ENCODE data around the gene MRPS7. TPM values are rescaled to one million over a fixed set of nuclear protein-coding genes. Genes with fewer than 3 reads are reported as not detected.
"Not testable (repeated sequence)": the region's sequence is repeated elsewhere in the genome, so short reads cannot be mapped to it uniquely, and the experiment has no call there.

Gene MRPS7
- total RNA-seq, 2 experiments from 2014 or later, result 76.3 to 80.0 TPM

DNA sequence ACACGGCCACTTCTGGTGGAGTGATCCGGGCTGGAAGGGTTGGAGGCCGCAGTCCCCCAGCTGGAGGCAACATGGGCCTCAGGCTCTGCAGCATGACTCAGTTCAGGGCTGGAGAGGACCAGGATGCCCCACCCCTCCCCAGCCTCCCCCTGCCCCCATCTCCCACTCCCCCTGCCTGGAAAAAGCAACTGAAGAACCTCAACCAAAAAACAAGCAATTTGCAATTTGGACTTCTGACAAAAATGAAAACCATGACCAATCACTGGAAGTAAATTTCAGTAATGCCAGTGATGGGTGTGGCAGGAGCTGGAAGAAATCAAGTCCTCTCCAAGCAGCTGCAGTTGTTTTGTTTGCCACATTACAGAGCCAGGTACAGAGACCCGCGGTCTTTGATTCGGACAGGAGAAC is 16.0 kb downstream of the MRPS7 start:
- intact Hi-C loops (cut with micrococcal nuclease), result no loop called here
- Mint-ChIP-seq H3K27me3 (no peaks in the 10 kb centered on the region), H3K4me3 (no peak overlapping the region), H3K4me1 (ENCODE audit: low read depth) (peaks cover 8% of the 10 kb centered on the region), H3K9me3 (no peaks in the 10 kb centered on the region), H3K36me3 (ENCODE audit: low read depth) (peaks cover 40% of the 10 kb centered on the region), H3K27ac (no peak overlapping the region)
- ChIA-PET POLR2A (interaction anchor here (0.5 to 1.5 kb wide), 4 partner anchors 12 to 129 kb away, joined by 3 to 9 read pairs (median 3); partner anchors contain the start of gene SLC25A19), CTCF (interaction anchor here (0.9 to 1.0 kb wide), 3 partner anchors 11 to 347 kb away, joined by 3 read pairs; no protein-coding TSS in a partner anchor)
- no peak for DNase-seq
- ATAC-seq, result no peak
- TF ChIP-seq CTCF (IDR thresholded peaks at IDR 0.05), result no peak

- H3K4me1 Mint-ChIP-seq (ENCODE audit: low read depth); H3K4me3 Mint-ChIP-seq; DNase-seq; H3K9me3 Mint-ChIP-seq; H3K27me3 Mint-ChIP-seq; H3K27ac Mint-ChIP-seq; ATAC-seq; intact Hi-C loops (cut with micrococcal nuclease): not testable (repeated sequence)
- CTCF ChIA-PET, result interaction anchor here (1.2 to 4.6 kb wide), 3 partner anchors 9 to 40 kb away, joined by 5 to 21 read pairs (median 6); partner anchors contain the start of genes MIF4GD and SLC25A19
- POLR2A ChIA-PET, result interaction anchor here (4.1 kb wide), 1 partner anchor 9 kb away, joined by 28 read pairs; the partner anchor contains the start of gene MIF4GD
- H3K36me3 Mint-ChIP-seq (ENCODE audit: low read depth), result peaks cover 33% of the 10 kb centered on the region
These were observed 18.5 kb downstream of the MRPS7 start for GRCh38 chr17:75280189-75280588.

- CTCF ChIA-PET, result interaction anchor here (1.1 to 1.4 kb wide), 2 partner anchors 14 to 128 kb away, joined by 4 to 9 read pairs; partner anchors contain the start of gene MIF4GD
- H3K4me1 Mint-ChIP-seq (ENCODE audit: low read depth), result peaks cover 22% of the 10 kb centered on the region
- no peak overlapping the region for H3K27ac Mint-ChIP-seq
- intact Hi-C loops (cut with micrococcal nuclease), result no loop called here
- TF ChIP-seq CTCF (IDR thresholded peaks at IDR 0.05), result no peak
- H3K27me3 Mint-ChIP-seq, result no peaks in the 10 kb centered on the region
- H3K36me3 Mint-ChIP-seq (ENCODE audit: low read depth), result peaks cover 40% of the 10 kb centered on the region
- no peak for DNase-seq
- H3K4me3 Mint-ChIP-seq, result no peak overlapping the region
- H3K9me3 Mint-ChIP-seq, result no peaks in the 10 kb centered on the region
- POLR2A ChIA-PET, result interaction anchor here (0.6 to 7.1 kb wide), 4 partner anchors 9 to 254 kb away, joined by 3 to 78 read pairs (median 4); partner anchors contain the start of gene MIF4GD
- no peak for ATAC-seq
These were observed 23.4 kb downstream of the MRPS7 start for GRCh38 chr17:75285123-75285522.

DNA sequence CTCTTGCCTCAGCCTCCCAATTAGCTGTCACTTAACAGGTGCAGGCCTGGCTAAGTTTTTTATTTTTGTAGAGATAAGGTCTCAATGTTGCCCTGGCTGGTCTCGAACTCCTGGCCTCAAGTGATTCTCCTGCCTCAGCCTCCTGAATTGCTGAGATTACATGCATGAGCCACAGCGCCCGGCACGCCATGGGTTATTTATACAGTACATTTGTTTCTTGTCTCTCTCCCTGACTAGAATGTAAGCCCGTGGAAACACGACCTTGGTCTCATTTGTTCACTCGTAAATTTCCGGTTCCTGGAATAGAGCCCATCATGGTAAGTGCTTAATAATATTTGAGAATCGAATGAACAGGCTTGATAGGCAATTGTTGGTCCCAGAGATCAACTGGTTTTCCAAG is 25.5 kb downstream of the MRPS7 start:
- ChIA-PET POLR2A (interaction anchor here (0.7 to 7.1 kb wide), 2 partner anchors 16 to 458 kb away, joined by 3 to 78 read pairs; partner anchors contain the start of gene MIF4GD), CTCF (interaction anchor here (4.7 kb wide), 1 partner anchor 125 kb away, joined by 45 read pairs; no protein-coding TSS in a partner anchor)
- Mint-ChIP-seq H3K27ac (no peak overlapping the region), H3K36me3 (ENCODE audit: low read depth) (peaks cover 33% of the 10 kb centered on the region), H3K27me3 (no peaks in the 10 kb centered on the region), H3K9me3 (no peaks in the 10 kb centered on the region), H3K4me3 (peak overlapping the region; percentile 89), H3K4me1 (ENCODE audit: low read depth) (peaks cover 27% of the 10 kb centered on the region)
- intact Hi-C loops (cut with micrococcal nuclease), result no loop called here
- no peak for TF ChIP-seq CTCF (IDR thresholded peaks at IDR 0.05)
- DNase-seq (no peak), ATAC-seq (no peak)

- Mint-ChIP-seq H3K27me3 (no peaks in the 10 kb centered on the region), H3K36me3 (ENCODE audit: low read depth) (peaks cover 31% of the 10 kb centered on the region), H3K9me3 (no peaks in the 10 kb centered on the region), H3K4me3 (peak overlapping the region; percentile 89), H3K4me1 (ENCODE audit: low read depth) (peaks cover 27% of the 10 kb centered on the region), H3K27ac (peak overlapping the region; percentile 100)
- intact Hi-C loops (cut with micrococcal nuclease), result loop anchor here (2.0 kb wide), 1 partner anchor 116 kb away; the partner anchor contains the start of gene GRB2
- ChIA-PET POLR2A (interaction anchor here (1.0 to 7.1 kb wide), 13 partner anchors 10 to 123 kb away, joined by 3 to 78 read pairs (median 7); partner anchors contain the start of genes GGA3, MIF4GD and MRPS7), CTCF (interaction anchor here (0.9 to 4.7 kb wide), 11 partner anchors 9 to 174 kb away, joined by 3 to 45 read pairs (median 5); partner anchors contain the start of genes MIF4GD and TMEM94)
- DNase-seq, result no peak
- ATAC-seq, result no peak
- TF ChIP-seq CTCF (IDR thresholded peaks at IDR 0.05), result no peak
These were observed 26.7 kb downstream of the MRPS7 start for GRCh38 chr17:75288359-75288758.

All from activated CD8-positive, alpha-beta T cell treated with anti-CD3 and anti-CD28 coated beads for 36 hours (primary cell).